ENCODE results near the gene KRTAP12-3.

KRTAP12-3 gene

DNA sequence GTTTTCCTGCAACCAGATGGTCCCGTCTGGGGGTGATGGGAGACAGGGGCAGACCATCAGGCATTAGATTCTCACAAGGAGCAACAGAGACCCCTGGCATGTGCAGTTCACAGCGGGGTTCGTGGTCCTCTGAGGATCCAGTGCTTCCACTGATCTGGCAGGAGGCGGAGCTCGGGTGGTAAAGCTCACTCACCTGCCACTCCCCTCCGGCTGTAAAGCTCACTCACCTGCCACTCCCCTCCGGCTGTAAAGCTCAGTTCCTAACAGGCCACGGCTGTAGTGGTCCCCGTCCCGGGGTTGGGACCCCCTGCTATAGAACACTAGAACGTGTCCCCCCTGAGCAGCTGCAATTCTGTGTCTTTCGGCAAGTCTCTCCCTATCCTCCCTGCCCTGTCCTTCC is 43.8 kb downstream of the KRTAP12-3 start:
- DNase-seq (ENCODE audit: low read depth in 4 of 4, low spot score in 1 of 4), result no peak

DNA sequence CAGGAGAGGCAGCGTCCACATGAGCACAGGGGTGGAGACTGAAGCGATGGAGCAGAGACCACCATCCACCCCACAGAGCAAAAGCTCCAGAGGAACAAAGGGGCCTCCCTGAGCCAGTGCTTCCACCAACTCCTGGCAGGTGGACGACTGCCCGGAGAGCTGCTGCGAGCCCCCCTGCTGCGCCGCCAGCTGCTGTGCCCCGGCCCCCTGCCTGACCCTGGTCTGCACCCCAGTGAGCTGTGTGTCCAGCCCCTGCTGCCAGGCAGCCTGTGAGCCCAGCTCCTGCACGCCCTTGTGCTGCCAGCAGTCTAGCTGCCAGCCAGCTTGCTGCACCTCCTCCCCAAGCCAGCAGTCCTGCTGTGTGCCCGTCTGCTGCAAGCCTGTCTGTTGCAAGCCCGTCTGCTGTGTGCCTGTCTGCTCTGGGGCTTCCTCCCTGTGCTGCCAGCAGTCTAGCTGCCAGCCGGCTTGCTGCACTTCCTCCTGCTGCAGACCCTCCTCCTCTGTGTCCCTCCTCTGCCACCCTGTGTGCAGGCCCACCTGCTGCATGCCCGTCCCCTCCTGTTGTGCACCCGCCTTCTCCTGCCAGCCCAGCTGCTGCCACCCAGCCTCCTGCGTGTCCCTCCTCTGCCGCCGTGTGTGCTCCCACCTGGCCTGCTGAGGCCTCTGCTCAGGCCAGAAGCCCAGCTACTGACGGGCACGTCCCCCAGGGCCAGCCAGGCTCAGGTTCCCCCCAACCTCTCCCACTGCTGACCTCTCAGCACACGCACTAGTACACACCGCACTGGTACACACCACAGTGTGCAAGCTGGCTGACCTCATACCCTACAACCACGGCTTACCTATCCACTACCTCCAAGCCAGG is 44.6 kb downstream of the KRTAP12-3 start:
- no peak for DNase-seq (ENCODE audit: low read depth in 4 of 4, low spot score in 1 of 4)

DNA sequence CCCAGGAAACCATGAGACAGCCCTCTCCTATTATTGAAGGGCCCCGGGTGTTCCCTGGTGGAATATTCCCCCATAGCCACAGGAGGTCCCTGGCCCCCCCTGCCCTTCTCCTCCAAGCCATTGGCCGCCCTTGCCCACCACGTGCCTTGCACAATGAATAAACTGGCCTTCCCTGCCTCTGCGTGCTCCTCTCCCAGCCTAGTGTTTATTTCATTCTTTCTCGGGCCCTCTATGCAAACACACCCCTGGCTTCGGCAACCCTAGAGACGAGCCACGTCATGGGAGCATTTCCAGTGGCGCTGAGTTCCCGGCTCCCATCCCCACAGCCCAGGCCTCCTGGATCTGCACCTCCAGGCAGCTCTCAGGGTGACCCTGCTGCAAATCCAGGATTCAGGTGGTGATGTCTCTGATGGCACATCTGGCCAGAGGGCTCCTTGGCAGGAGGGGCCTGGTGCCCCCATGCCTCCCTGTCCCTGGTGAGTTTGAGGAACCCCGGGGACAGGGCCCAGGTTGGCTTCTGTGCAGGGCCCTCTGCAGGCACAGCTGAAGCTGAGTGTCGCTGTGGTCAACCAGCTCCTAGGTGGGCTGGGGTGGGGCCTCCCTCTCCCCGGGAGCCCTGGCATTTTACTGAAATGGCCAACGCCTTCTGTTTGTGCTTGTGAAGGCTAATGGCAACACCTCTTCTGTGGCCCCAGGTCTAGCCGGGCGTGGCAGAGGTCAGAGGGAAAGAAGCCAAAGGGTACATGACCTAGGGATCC is 45.4 kb downstream of the KRTAP12-3 start:
- DNase-seq (ENCODE audit: low read depth in 4 of 4, low spot score in 1 of 4), result no peak

DNA sequence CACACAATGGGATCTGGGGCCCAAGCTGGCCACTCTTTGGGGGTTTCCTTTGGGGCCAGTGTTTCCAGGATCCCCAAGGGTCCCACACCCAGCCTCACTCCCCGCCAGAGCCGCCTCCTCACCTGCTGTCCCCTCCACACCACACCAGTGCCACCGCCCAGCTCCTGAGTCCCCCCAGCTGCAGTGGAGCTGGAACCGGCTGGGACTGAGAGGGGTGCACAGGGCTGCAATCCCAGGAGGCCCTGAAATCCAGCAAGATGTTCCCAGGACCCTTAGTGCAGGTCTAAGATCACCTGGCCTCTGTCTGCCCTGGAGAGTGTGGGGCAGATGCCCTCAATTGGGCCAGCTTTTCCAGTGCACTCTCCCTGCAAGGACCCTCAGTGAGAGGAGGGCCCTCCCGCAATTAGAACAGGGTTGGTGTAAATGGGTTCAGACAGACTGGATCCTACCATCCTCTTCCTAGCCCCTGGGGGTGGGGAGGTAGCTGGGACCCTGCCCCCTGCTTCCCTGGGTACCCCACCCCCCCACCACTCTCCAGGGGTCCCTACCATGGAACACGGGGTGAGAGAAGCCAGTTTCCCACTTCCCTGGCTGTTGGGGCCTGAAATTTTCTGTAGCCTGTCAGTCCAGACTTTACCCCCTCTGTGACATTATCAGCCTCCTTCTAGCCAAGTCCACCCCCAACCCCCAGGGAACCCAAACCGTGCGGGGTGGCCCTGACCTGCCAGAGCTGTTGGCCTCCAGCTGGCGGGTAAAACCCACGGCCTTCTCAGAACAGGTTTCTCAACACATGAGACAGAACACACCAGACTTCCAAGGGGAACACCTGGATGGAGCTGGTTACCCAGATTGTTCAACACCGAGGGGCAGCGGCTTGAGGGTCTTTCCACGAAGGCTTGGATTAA is 46.3 kb downstream of the KRTAP12-3 start:
- DNase-seq (ENCODE audit: low read depth in 4 of 4, low spot score in 1 of 4), result no peak

DNA sequence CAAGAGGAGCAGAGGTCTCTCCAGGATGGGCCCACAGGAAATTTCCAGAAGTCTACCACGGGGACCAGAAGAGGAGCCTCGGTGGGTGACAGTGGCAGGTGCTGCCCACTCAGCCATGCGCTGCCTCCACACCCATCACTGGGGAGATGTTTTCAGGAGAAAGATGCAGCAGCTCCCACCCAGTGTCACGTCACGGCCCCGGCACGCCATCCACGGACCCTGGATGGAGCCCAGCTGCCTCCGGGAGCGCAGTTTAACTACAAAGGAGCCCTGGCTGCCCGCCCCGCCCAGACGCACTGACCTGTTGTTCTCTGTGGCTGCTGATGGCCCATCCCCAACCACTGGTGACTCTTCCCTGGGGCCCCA is 46.9 kb downstream of the KRTAP12-3 start:
- DNase-seq (ENCODE audit: low read depth in 4 of 4, low spot score in 1 of 4), result no peak

GRCh38 chr21:44706026-44706705 is 48.4 kb downstream of the KRTAP12-3 start:
- no peak for DNase-seq (ENCODE audit: low read depth in 4 of 4, low spot score in 1 of 4)

DNA sequence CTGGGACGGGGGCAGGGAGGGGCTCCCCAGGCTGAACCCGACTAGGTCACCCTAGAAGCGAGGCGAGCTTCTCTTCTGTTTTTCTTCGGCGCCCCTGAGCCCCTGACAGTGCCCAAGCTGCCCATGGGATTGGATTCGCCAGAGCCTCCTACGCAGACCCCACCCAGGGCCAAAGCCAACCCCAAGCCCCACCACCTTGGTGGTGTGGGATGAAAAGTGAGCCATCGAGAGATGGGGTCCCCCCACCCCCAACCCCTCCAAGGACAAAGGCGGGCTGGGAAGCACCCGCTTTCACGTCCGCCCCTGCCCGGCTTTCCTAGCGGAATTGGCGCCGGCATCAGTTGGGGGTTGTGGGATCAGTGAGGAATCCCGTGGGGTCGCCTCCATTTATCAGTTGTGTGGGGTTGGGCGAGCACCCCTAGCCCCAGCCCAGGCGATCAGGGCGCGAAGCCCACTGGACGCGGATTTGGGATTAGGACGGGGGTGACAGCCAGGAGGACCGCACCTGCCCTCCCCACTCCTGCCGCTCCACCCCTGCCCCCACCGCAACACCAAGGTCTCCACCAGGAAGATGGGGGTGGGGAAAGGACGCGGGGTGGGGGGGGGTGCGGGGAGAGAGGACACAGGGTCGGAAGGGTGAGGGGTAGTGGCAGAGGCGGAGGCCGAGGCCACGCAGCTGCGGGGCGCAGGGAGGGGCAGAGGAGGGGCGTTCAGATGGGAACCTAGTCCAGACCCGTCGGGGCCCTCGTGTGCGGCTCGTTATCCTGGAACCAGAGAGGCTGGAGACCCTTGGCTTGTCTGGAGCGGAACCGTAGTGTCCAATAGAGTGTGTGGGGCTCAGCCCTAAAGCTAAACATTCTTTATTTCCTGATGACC is 49.2 kb downstream of the KRTAP12-3 start:
- DNase-seq (ENCODE audit: low read depth in 4 of 4, low spot score in 1 of 4), result no peak
